ENCODE results near the gene KCNJ9. TPM values are rescaled to one million over a fixed set of nuclear protein-coding genes. Genes with fewer than 3 reads are reported as not detected.

KCNJ9 gene
- total and polyA plus RNA-seq, 2 experiments from 2014 or later: 0.24 to 0.34 TPM

- TF ChIP-seq ZNF462 (CRISPR knock-in tag; IDR thresholded peaks at IDR 0.05) (no peak), STAT1 (IDR thresholded peaks at IDR 0.05; ENCODE audit: unreplicated experiment) (no peak), CTCF (conservative IDR thresholded peaks at IDR 0.05; ENCODE audit: low read depth in 2 of 2) (no peak), JUNB (IDR thresholded peaks at IDR 0.05; ENCODE audit: unreplicated experiment) (no peak), CREB1 (CRISPR knock-in tag; IDR thresholded peaks at IDR 0.05; ENCODE audit: low read depth) (no peak), NANOG (IDR thresholded peaks at IDR 0.05; ENCODE audit: borderline replicate concordance) (no peak)
- TF ChIP-seq, protein P1, sequence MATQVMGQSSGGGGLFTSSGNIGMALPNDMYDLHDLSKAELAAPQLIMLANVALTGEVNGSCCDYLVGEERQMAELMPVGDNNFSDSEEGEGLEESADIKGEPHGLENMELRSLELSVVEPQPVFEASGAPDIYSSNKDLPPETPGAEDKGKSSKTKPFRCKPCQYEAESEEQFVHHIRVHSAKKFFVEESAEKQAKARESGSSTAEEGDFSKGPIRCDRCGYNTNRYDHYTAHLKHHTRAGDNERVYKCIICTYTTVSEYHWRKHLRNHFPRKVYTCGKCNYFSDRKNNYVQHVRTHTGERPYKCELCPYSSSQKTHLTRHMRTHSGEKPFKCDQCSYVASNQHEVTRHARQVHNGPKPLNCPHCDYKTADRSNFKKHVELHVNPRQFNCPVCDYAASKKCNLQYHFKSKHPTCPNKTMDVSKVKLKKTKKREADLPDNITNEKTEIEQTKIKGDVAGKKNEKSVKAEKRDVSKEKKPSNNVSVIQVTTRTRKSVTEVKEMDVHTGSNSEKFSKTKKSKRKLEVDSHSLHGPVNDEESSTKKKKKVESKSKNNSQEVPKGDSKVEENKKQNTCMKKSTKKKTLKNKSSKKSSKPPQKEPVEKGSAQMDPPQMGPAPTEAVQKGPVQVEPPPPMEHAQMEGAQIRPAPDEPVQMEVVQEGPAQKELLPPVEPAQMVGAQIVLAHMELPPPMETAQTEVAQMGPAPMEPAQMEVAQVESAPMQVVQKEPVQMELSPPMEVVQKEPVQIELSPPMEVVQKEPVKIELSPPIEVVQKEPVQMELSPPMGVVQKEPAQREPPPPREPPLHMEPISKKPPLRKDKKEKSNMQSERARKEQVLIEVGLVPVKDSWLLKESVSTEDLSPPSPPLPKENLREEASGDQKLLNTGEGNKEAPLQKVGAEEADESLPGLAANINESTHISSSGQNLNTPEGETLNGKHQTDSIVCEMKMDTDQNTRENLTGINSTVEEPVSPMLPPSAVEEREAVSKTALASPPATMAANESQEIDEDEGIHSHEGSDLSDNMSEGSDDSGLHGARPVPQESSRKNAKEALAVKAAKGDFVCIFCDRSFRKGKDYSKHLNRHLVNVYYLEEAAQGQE (IDR thresholded peaks at IDR 0.05; ENCODE audit: unreplicated experiment): no peak
Observed at GRCh38 chr1:160099716-160100375, 18.5 kb downstream of the KCNJ9 start (continued).
